Nephron progenitor cell (in vitro differentiated cells): Measurements from ENCODE around the gene GTPBP10.

ENCODE experiments used
- DNase-seq: peaks from one replicate; pipeline ENCODE4 v3.0.0; 2021
- H3K27ac Mint-ChIP-seq: 2 replicates; pipeline ENCODE4 v1.8.0; 2021; ENCODE audit warnings: mild to moderate bottlenecking, moderate library complexity, mixed read lengths
- H3K27me3 Mint-ChIP-seq: 2 replicates; pipeline ENCODE4 v1.8.0; 2021; ENCODE audit warnings: mild to moderate bottlenecking, low read depth, mixed read lengths; ENCODE audit not compliant: poor library complexity
- H3K36me3 Mint-ChIP-seq: 2 replicates; pipeline ENCODE4 v1.8.0; 2021; ENCODE audit warnings: low read depth, mixed read lengths
- H3K4me1 Mint-ChIP-seq: 2 replicates; pipeline ENCODE4 v1.8.0; 2021; ENCODE audit warnings: mixed read lengths
- H3K4me3 Mint-ChIP-seq: 2 replicates; pipeline ENCODE4 v1.8.0; 2021; ENCODE audit warnings: mild to moderate bottlenecking, moderate library complexity, mixed read lengths
- H3K9me3 Mint-ChIP-seq: 2 replicates; pipeline ENCODE4 v1.8.0; 2021; ENCODE audit warnings: mild to moderate bottlenecking, moderate library complexity, mixed read lengths
- CTCF ChIP-seq: fragments of 200-600 bp; sonication (generic); IDR thresholded peaks from 2 replicates; pipeline ENCODE4 v1.5.0; 2021; ENCODE audit warnings: antibody characterized with exemption

Gene GTPBP10

GRCh38 chr7:90402785-90403173 is 56.3 kb downstream of the GTPBP10 start:
- H3K4me1 Mint-ChIP-seq = peaks cover 18% of the 10 kb centered on the region
- peaks cover 34% of the 10 kb centered on the region for H3K27me3 Mint-ChIP-seq
- peak overlapping the region; percentile 95 for H3K4me3 Mint-ChIP-seq
- peaks cover 13% of the 10 kb centered on the region for H3K36me3 Mint-ChIP-seq
- peaks cover 7% of the 10 kb centered on the region for H3K9me3 Mint-ChIP-seq
- no peak for TF ChIP-seq CTCF
- no peak for DNase-seq
- H3K27ac Mint-ChIP-seq = no peak overlapping the region

GRCh38 chr7:90403174-90404113 is 56.9 kb downstream of the GTPBP10 start, which contains the start of gene CLDN12:
Gene CLDN12, plus strand, starts transcription at chr7:90403461. Its CDS starts 9,216 bp downstream, at chr7:90412677.
- peak; percentile 80 for DNase-seq
- peak within 1 kb of the TSS; percentile 98 for H3K27ac Mint-ChIP-seq
- peaks cover 16% of the 10 kb centered on the region for H3K36me3 Mint-ChIP-seq
- peaks cover 18% of the 10 kb centered on the region for H3K4me1 Mint-ChIP-seq
- peaks cover 29% of the 10 kb centered on the region for H3K27me3 Mint-ChIP-seq
- peaks cover 3% of the 10 kb centered on the region for H3K9me3 Mint-ChIP-seq
- peak within 1 kb of the TSS; percentile 95 for H3K4me3 Mint-ChIP-seq
- no peak for TF ChIP-seq CTCF

- no peak for TF ChIP-seq CTCF
- Mint-ChIP-seq H3K4me3 (peak overlapping the region; percentile 95), H3K9me3 (no peaks in the 10 kb centered on the region), H3K27ac (no peak overlapping the region), H3K36me3 (peaks cover 20% of the 10 kb centered on the region), H3K4me1 (peaks cover 18% of the 10 kb centered on the region), H3K27me3 (peaks cover 21% of the 10 kb centered on the region)
- no peak for DNase-seq
These were observed 58.3 kb downstream of the GTPBP10 start for GRCh38 chr7:90404777-90405176.

GRCh38 chr7:90407484-90407821 is 60.9 kb downstream of the GTPBP10 start:
- Mint-ChIP-seq H3K9me3 (no peaks in the 10 kb centered on the region), H3K36me3 (peaks cover 28% of the 10 kb centered on the region), H3K4me3 (no peak overlapping the region), H3K27ac (no peak overlapping the region), H3K27me3 (no peaks in the 10 kb centered on the region), H3K4me1 (peaks cover 17% of the 10 kb centered on the region)
- TF ChIP-seq CTCF = no peak
- DNase-seq = no peak

- Mint-ChIP-seq H3K4me3 (no peak overlapping the region), H3K9me3 (no peaks in the 10 kb centered on the region), H3K27me3 (no peaks in the 10 kb centered on the region), H3K27ac (no peak overlapping the region), H3K36me3 (peaks cover 35% of the 10 kb centered on the region), H3K4me1 (peaks cover 13% of the 10 kb centered on the region)
- DNase-seq = no peak
- no peak for TF ChIP-seq CTCF
These were observed 61.6 kb downstream of the GTPBP10 start for GRCh38 chr7:90408142-90408541.

GRCh38 chr7:90409667-90410066 is 63.2 kb downstream of the GTPBP10 start:
- no peak for DNase-seq
- Mint-ChIP-seq H3K9me3 (no peaks in the 10 kb centered on the region), H3K36me3 (peaks cover 50% of the 10 kb centered on the region), H3K27me3 (no peaks in the 10 kb centered on the region), H3K4me1 (peaks cover 6% of the 10 kb centered on the region), H3K27ac (no peak overlapping the region), H3K4me3 (no peak overlapping the region)
- no peak for TF ChIP-seq CTCF
